HG03159 (cell line): Measurements from ENCODE around the gene EEF1AKMT4.

Experiments used
- ATAC-seq: cut with Tn5 transposase; IDR thresholded peaks from one replicate; pipeline ENCODE4 v1.9.1; 2021; ENCODE audit warnings: mild to moderate bottlenecking, moderate library complexity; ENCODE audit not compliant: unreplicated experiment

Gene EEF1AKMT4

DNA sequence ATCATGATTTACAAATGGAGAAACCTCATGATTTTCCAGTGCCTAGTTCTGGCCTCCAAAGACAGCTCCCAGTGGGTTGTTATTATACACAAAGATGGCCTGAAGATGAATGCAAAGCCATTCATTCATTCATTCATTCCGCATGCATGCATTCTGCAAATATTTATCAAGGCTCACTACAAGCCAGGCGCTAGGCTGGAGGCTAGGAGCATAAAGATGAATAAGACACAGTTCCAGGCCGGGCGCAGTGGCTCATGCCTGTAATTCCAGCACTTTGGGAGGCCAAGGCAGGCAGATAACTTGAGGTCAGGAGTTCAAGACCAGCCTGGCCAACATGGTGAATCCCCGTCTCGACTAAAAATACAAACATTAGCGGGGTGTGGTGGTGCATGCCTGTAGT is 47.1 kb downstream of the EEF1AKMT4 start:
- ATAC-seq, result no peak

DNA sequence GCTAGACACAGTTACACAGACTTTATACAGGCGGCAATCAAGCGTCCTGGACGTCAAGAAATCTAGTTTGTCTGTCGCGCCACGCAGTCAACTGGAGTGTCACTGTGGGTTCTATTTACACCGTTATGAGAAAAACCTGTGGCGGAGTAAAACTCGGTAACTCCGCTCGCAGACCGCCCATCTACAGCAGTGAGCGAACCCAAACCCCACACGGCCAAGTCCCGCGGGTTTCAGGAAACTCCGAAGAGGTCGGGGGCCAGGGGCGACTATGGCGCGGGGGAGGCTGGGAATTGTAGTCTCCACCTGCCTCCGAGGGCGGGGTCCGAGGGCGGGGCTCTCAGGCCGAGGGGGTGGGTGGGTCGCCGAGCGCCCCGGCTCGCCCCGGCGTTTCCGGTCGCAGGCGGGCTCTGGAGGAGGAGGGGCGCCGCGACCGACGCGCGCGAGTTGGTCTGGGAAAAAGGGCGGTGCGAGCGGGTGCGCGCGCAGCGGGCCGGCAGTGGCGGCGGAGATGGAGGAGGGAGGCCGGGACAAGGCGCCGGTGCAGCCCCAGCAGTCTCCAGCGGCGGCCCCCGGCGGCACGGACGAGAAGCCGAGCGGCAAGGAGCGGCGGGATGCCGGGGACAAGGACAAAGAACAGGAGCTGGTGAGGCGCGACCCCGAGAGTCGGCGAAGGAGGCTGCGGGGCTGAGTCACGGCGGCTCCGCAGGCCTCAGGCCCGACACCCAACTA is 49.5 kb downstream of the EEF1AKMT4 start, which contains the start of gene PSMD2:
Gene PSMD2, plus strand, starts transcription at position 483 of the 729 bp plus-strand sequence. Its CDS starts 26 bp downstream, at position 509.
- peak; percentile 89 for ATAC-seq

- no peak for ATAC-seq
Observed at GRCh38 chr3:184299488-184300377, 50.3 kb downstream of the EEF1AKMT4 start.

DNA sequence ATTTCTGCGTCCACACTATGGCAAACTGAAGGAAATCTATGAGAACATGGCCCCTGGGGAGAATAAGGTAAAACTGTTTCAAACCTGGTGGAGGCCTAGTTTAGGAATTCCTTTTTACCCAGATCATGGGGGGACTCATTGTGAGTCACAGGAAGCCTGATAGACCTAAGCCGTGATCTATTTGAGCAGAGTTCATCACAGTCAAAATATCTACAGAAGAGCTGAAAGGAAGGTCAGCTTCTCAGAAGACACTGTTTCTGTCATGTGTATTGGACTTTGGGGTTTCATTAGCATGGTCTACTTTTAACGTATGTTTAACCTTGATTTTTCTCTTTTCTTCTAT is 50.9 kb downstream of the EEF1AKMT4 start:
- ATAC-seq, result no peak

DNA sequence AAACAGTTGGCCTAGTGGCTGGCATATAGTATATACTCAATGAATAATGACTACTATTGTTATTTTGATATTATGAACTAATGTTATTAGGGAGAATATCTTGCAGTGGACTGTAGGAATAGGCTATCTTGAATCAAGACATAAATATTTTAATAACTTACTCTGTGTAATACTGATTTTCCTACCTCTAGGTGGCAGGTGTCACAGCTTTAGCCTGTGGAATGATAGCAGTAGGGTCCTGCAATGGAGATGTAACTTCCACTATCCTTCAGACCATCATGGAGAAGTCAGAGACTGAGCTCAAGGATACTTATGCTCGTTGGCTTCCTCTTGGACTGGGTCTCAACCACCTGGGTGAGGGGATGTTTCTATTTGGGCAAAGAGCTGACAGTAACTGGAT is 56.1 kb downstream of the EEF1AKMT4 start:
- no peak for ATAC-seq

GRCh38 chr3:184306341-184306972 is 57.0 kb downstream of the EEF1AKMT4 start:
- no peak for ATAC-seq

GRCh38 chr3:184307915-184308314 is 58.4 kb downstream of the EEF1AKMT4 start:
- no peak for ATAC-seq
